COLO668 (cell line): ENCODE results near the gene DNM2.

Experiments
- DNase-seq: peaks from one replicate; lab custom pipeline; 2025; ENCODE audit not compliant: unreplicated experiment; lab: John Stamatoyannopoulos, UW

DNM2 gene

DNA sequence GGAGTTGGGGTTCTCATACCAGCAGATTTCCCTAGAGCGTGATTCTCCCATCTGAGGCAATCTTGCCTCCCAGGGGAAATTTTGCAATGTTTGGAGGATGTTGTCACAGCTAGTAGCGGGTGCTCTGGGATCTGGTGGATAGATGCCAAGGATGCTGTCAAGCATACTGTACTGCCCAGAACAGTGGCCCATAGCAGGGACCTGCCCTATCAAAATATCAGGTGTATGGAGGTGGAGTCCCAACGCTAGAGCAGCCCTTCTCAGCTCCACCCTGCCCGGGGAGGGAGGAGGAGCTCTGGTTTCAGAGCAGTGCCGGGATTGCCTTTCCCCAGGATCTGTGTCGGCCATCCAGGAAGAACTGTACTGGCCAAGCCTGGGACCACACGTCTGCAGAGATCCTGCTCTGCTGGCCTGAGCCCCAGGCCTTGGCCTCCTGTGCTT is 27.5 kb upstream of the DNM2 start:
- no peak for DNase-seq

DNA sequence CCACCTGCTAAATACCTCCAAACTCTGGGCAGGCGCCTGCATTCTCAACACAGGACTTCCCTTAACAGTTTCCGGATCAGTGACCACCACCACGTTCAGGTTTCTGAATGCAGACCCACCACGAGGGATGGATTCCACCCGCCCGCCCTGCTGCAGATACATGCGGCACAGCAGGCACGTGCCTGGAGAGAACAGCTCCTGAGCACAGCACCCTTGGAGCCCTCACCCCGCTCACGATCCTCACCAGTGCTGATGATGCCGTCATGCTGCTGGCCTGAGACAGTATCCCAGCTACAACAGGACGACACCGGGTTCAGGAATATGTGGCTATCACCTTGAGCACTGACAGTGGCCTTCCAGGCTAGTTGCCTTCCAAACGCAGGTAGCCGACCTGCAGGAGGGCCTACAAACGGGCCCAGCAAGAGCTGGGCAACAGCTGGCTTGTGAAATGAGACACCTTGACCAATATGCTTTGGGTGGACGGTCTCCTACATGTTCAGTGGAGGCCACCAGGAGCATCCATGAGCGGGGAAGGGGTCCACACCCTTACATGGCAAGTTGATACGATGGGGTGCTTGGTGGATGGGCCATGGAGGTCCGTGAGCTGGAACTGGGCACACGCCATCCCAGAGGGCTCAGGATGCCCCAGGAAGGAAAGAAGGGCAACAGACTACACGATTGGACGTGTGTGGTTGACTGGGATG is 26.5 kb upstream of the DNM2 start:
- no peak for DNase-seq

DNA sequence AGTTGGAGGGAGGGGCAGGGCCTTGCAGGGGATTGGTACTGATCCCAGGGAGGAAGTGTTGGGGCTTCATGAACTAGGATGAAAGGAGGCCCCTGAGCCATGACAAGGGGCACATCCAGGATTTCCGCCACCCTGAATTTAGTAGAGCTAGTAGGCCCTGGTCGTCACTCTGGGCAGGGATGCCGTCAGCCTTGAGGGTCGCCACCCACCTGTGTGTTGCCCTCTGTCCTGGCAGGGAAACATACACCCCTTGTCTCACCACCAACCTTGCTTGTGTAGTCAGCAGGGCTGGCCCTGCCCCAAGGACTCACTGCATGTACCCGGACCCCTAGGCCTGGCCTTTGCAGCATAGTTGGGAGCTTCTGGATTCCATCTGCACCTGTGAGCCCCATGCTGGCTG is 26.0 kb upstream of the DNM2 start:
- no peak for DNase-seq

- no peak for DNase-seq
These were observed 25.1 kb upstream of the DNM2 start for GRCh38 chr19:10692673-10693264.

DNA sequence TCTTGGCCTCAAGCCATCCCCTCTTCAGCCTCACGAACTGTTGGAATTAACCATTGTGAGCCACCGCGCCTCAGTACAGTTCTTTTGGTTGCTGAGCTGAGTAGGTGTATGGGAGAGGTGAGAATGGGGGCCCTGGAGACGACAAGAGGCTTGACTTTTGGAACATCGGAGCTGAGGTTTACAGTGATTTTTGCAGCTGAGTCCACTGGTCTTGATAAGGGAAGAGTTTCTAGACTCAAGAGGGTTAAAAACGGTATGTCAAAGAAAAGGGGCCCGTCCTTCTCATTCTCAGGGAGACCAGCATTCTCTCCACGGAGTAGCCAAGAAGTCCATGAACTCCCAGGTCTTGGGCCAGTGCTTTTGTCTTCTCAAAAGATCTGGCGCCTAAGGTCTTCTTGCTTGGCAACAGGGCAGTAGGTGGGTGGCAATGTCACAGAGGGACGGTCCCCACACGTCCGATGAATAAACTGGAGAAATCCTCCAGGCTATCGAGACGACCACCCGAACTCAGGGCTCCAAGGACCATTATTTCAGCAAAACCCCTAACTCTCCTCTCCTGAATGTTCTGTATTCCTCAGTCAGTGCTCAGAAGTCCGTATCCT is 23.1 kb upstream of the DNM2 start:
- no peak for DNase-seq

DNA sequence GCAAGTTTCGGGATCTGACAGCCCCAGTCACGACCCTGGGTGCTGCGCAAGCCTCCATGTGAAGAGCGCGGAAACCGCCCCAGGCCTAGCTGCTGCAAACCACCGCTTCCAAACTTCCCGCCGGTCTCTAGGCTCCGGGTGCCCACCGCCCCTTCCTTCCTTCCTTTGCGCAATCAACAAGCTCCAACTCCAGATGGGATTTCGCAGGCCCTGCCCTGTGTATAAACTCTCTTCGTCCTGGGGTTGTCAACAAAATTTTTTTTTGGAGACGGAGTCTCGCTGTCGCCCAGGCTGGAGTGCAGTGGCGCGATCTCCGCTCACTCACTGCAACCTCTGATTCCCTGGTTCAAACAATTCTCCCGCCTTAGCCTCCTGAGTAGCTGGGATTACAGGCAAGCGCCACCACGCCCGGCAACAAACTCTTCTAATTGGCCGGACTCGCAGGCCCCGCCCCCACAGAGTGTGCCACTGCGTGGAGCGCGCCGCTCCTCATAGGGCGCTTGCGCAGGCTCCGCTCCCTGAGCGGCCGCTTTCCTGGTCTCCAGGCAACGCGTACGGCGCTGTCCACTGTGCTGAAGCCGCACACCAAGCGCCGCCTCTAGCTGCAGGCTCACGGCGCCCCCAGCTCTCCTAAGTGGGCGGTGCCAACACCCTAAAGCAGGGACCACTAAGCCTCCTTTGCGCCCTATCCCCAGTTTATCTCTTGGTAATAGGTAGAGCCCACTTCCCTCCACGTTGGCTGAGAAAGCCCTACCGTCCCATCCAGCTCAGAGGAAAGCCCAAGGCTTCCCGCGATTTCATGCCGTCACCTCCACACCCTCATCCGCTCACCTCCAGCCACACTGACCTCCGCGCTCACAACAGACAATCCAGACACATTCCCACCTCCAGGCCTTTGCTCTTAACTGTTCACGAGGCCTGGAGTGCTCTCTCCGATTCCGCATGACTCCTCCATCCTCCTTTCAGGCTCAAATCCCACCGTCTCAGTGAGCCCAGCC is 22.2 kb upstream of the DNM2 start:
- DNase-seq = peak; percentile 98

DNA sequence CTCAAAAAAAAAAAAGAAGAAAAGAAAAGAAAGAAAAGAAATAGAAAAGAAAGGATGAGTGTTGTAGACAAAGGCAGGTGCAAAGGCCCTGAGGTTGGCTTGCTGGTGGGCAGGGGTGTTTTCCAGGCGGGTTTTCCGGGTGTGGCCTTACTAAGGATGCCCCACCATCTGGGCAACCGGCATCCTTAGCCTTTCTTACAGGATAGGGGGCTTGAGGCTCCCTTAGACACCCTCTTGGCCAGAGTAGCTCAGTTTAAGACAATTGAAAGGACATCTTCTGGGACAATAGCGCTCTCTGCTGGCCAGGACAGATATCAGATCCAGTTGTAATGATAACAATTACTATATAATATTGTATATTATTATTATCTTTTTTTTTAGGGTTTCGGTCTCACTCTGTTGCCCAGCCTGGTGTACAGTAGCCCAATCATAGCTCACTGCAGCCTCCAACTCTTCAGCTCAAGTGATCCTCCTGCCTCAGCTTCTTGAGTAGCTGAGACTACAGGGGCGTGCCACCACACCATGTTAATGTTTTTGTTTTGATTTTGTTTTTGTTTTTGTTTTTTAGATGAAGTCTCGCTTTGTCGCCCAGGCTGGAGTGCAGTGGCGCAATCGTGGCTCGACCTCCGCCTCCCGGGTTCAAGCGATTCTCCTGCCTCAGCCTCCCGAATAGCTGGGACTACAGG is 18.1 kb upstream of the DNM2 start:
- peak; percentile 65 for DNase-seq

DNA sequence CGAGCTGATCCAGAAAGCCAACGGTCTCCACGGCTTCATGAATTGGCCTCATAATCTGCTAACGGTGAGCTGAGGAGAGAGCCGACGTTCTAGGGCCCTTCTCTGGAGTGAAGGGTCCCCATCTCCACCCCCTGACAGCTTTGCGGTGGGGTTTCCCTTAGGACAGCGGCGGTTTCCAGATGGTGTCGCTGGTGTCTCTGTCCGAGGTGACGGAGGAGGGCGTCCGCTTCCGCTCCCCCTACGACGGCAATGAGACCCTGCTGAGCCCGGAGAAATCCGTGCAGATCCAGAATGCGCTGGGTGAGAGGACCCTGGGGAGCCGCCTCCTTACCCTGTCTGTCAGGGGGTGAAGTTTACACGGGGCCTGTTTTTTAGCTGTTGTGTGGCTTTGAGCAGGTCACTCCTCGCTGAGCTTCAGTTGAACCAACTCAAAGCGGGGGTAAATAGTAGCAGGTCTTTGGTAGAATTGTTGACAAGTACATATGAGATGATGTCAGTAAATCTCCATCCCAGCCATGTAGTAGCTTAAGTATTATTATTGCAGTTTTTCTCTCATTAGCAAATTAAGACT is 15.8 kb upstream of the DNM2 start:
- peak; percentile 50 for DNase-seq

- DNase-seq = no peak
These were observed 10.9 kb upstream of the DNM2 start for GRCh38 chr19:10706990-10707389.

GRCh38 chr19:10707440-10707839 is 10.4 kb upstream of the DNM2 start:
- DNase-seq = no peak

DNA sequence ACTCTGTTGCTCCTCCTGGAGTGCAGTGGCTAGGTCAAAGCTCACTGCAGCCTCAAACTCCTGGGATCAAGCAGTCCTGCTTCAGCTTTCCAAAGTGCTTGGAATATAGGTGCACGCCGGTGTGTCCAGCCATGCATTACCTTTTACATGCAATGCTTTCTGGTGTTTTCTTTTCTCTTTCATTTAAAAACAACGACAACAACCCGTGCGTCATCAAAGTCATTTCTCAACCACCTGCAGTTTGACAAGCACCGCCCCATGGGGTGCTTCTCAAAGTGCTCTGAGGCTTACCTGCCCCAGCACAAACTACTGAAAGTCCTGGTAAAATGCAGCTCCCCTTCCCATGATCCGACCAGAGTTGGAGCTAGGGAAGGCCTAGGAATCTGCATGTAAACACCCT is 9.6 kb upstream of the DNM2 start:
- no peak for DNase-seq

- peak; percentile 64 for DNase-seq
These were observed 5.8 kb upstream of the DNM2 start for GRCh38 chr19:10712045-10712444.

DNA sequence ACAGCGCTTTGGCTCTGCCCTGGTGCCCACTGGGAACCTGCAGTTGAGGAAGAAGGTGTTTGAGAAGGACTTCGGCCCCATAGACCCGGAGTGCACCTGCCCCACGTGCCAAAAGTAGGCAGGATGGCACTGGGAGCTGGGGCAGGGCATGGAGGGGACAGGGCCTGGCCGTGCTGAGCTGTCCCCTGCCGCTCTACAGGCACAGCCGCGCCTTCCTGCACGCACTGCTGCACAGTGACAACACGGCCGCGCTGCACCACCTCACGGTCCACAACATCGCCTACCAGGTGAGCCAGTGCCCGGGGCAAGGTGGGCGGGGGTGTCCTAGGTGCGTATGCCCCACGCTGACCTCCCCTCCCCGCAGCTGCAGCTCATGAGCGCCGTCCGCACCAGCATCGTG is 5.1 kb upstream of the DNM2 start:
- DNase-seq = peak; percentile 80

GRCh38 chr19:10713317-10713716 is 4.6 kb upstream of the DNM2 start:
- DNase-seq = peak; percentile 89

- DNase-seq = no peak
These were observed 874 bp upstream of the DNM2 start for GRCh38 chr19:10717054-10717355.

DNA sequence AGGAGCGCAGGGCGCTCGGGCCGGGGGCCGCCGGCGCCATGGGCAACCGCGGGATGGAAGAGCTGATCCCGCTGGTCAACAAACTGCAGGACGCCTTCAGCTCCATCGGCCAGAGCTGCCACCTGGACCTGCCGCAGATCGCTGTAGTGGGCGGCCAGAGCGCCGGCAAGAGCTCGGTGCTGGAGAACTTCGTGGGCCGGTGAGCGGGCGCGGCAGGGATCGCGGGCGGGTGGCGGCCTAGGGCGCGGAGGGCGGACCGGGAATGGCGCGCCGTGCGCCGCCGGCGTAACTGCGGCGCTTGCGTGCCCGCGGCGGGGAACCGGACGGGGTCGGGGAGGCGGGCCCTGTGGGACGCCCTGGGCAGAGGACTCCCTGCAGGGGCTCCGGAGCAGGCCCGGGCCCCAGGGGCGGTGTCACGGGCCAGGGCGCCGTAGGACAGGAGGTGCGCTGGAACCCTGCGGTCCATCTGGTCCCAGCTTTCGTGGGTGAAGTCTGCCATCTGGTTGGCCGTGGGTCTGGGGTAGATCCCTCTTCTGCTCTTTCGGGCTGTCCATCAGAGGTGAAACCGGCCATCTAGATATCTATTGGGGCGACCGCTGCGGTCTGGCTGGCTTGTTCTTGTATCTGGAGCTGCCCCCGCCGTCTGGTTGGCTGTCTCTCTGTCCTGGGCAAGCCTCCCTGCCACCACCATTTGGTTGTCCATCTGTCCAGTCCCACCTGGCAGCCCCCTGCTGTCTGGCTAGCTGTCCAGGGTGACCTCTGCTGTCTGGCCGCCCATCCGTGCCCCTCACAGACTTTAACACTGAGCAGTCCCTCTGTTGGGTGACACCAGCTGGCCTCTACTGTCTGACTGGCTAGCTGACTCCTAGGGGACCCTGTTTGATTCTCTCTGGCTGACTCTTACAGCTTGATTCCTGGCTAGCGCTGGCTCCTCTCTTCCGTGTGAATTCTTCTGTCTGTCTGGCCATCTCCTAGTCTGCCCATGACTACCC is 622 bp downstream of the DNM2 start:
- peak; percentile 71 for DNase-seq

- DNase-seq = no peak
These were observed 1.6 kb downstream of the DNM2 start for GRCh38 chr19:10719466-10719961.

DNA sequence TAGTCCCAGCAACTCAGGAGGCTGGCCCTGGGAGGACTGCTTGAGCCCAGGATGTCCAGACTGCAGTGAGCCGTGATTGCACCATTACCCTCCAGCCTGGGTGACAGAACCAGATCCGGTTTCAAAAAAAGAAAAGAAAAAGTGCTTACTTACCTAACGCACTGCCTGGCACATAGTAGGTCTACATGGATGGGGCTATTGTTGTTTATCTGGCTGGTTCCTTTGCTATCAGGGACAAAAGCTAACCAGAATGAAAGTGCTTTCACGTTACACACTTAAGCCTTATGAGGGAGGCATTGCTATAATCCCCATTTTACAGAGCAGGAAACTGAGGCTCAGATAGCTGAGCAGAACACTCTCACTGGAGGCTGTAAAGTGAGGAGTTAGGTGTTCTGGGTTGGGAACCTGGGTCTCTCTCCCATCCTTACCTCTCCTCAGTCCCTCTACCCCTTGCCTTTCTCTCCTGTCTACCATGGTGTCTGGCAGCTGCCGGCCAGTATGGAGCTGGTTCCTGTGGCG is 2.8 kb downstream of the DNM2 start:
- DNase-seq = no peak

- no peak for DNase-seq
These were observed 5.7 kb downstream of the DNM2 start for GRCh38 chr19:10723591-10723990.
